SW 1271 (cell line): ENCODE measurements around the gene TNFRSF1B.
"Not testable (repeated sequence)": the region's sequence is repeated elsewhere in the genome, so short reads cannot be mapped to it uniquely, and the experiment has no call there.

ENCODE experiments used
- DNase-seq, 2 experiments: peaks; one replicate each; lab custom pipeline; 2025; lab: John Stamatoyannopoulos, UW

The TNFRSF1B gene

GRCh38 chr1:12219800-12220199 is 53.0 kb downstream of the TNFRSF1B start:
- DNase-seq = no peak

- no peak for DNase-seq
Observed at GRCh38 chr1:12220890-12221289, 54.1 kb downstream of the TNFRSF1B start.

GRCh38 chr1:12222700-12223099 is 55.9 kb downstream of the TNFRSF1B start:
- not testable (repeated sequence) for DNase-seq

GRCh38 chr1:12224092-12224491 is 57.3 kb downstream of the TNFRSF1B start:
- DNase-seq = not testable (repeated sequence)

- DNase-seq = no peak
Observed at GRCh38 chr1:12228979-12229378, 62.2 kb downstream of the TNFRSF1B start.

GRCh38 chr1:12229386-12229834 is 62.6 kb downstream of the TNFRSF1B start:
- DNase-seq = no peak

GRCh38 chr1:12229835-12230548 is 63.2 kb downstream of the TNFRSF1B start, which contains the start of gene VPS13D:
Gene VPS13D, plus strand, starts transcription at chr1:12230030. Its CDS starts 4,237 bp downstream, at chr1:12234267.
- peak; percentile 23 to 60 for DNase-seq

- peak in 1 of 2 experiments; percentile 5 for DNase-seq
Observed at GRCh38 chr1:12230549-12231275, 63.9 kb downstream of the TNFRSF1B start.

GRCh38 chr1:12231276-12231595 is 64.4 kb downstream of the TNFRSF1B start:
- DNase-seq = no peak

- DNase-seq = no peak
Observed at GRCh38 chr1:12232221-12232620, 65.4 kb downstream of the TNFRSF1B start.

GRCh38 chr1:12244078-12244477 is 77.3 kb downstream of the TNFRSF1B start:
- no peak for DNase-seq

- DNase-seq = no peak
Observed at GRCh38 chr1:12244585-12244984, 77.8 kb downstream of the TNFRSF1B start.

- DNase-seq = no peak
Observed at GRCh38 chr1:12245116-12245515, 78.3 kb downstream of the TNFRSF1B start.

- no peak for DNase-seq
Observed at GRCh38 chr1:12245733-12246132, 78.9 kb downstream of the TNFRSF1B start.

- DNase-seq = no peak
Observed at GRCh38 chr1:12246584-12246983, 79.8 kb downstream of the TNFRSF1B start.

- DNase-seq = no peak
Observed at GRCh38 chr1:12249181-12249580, 82.4 kb downstream of the TNFRSF1B start.

- DNase-seq = no peak
Observed at GRCh38 chr1:12249748-12250147, 83.0 kb downstream of the TNFRSF1B start.

- no peak for DNase-seq
Observed at GRCh38 chr1:12251442-12251841, 84.7 kb downstream of the TNFRSF1B start.

- DNase-seq = no peak
Observed at GRCh38 chr1:12255913-12256312, 89.1 kb downstream of the TNFRSF1B start.

- DNase-seq = no peak
Observed at GRCh38 chr1:12258272-12258671, 91.5 kb downstream of the TNFRSF1B start.
